ENCODE measurements around the gene HEXIM2.
A peak's percentile ranks its signal among the peaks of the same experiment; 100 is the strongest.

HEXIM2 gene

DNA sequence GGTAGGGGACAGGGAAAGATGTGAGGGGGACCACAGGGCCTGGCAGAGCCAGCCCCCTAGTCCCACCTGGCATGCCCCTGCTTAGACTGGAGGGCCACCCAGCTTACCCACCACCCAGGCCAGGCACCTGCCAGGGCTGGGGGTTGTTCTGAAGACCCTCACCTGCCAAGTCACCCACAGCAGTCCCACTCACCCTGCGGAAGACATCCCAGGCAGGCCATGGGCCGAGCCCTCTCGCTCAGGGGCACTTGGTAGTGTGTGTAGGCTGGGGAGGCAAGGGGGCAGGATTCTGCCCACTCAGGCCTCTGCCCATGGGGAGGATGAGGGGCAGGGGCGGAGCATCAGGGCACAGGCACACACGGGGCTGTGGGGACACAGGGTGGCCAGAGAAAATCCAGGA lies 33.3 kb upstream of the HEXIM2 start:
- no peak for DNase-seq

DNA sequence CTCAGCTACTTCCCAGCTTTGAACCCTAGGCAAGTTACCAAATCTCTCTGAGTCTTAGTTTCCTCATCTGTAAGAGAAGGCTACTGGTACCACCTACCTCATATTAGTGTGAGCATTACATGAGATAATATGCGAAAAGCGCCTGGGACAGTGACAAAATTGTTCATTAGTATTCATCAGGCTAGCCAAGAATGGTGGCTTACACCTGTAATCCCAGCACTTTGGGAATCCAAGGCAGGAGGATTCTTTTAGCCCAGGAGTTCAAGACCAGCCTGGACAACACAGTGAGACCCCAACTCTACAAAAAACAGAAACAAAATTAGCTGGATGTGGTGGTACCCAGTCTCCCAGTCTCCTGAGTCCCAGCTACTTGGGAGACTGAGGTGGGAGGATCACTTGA lies 32.7 kb upstream of the HEXIM2 start:
- no peak for DNase-seq

DNA sequence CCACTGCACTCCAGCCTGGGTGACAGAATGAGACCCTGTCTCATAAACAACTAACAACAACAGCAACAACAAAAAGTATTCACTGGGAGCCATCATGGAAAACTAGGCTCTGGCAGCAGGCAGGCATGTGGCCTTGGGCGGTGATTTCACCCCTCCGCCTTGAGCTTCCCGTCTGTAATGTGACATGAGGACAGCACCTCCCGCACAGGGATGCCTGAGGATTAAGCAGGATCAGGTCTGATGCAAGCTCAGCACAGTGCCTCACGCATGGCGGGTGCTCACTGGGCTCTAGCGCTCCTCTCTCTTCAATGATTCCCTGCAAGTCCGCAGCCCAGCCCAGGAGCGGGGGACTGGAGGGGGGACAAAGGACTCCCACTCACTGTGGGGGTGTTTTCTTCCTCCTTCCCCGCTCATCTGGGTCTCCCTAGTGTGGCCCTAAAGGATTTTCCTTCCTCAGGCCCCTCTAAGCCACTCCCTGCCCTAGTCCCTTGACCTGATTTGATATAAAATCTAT lies 32.2 kb upstream of the HEXIM2 start:
- DNase-seq, result peak; percentile 38

DNA sequence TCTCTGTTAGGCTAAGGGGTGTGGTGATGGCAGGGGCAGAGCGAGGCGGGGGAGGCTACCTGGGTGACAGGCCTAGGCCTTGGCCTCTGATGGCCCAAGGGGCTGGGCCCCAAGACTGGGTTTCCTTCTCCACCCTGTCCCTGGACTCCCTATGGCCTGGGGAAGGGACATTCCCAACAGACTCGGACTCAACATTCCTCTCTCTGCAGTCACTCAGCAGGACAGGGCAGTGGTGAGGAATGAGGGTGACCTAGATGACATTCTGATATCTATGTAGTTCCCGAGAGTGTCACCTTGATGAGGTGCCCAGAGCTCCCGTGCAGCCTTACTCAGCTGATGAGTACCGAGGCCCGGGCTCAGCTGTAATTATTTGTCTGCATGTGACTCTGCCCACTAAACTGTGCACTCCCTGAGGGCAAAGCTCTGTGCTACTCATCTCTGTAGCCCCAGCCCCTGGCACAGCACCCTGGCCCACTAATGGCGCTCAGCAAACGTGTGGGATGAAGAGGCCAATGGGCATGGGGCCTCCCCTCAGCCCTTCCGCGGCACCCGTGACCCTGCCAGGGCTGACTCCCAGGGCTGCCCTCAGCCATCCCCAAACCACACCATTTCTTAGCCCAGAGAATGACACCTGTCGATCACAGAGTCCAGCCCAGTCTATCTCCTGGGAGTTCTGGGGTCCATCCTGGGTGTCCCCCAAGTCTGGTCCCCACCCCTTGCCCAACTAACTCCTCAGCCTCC lies 31.6 kb upstream of the HEXIM2 start:
- no peak for DNase-seq

DNA sequence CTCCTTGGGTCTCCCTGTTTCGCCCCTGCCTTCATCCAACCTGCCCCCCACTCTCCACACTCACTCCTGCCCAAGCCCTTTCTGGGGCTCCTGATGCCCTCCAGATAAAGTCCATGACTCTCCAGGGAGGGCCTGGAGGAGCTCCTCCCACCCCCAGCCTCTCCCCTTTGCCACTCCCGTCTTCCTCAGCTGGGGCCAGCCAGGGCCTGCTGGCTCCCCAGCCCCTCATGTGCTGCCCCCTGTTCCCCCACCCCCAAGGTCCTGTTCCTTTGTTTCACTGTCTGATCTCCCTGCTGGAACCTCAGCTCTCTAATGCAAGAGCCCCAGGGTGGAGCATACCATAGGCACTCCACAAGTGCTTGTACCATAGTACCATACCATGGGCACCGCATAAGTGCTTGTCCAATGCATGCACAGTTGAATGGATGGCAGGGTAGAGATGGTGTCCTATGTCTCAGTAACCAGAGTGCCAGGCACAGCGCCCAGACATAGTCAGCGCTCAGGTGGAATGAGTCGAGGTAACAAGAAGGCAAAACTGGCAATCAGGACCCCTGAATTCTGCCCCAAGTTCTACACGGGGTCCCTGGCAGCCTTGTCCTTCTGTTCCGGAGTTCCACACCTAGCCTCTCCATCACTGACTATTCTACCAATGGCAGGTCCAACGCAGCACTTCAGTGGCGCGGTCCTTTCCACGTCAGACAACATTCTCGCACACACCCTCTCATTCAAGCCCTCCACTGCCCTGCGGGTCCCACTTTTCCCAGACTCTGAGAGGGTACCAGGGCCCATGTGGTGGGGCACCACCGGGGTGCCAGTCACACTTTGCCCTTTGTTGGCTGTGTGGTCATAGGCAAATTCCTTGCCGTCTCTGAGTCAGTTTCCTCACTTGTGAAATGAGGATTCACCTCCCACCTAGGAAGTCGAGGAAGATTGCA lies 30.7 kb upstream of the HEXIM2 start:
- DNase-seq, result no peak

DNA sequence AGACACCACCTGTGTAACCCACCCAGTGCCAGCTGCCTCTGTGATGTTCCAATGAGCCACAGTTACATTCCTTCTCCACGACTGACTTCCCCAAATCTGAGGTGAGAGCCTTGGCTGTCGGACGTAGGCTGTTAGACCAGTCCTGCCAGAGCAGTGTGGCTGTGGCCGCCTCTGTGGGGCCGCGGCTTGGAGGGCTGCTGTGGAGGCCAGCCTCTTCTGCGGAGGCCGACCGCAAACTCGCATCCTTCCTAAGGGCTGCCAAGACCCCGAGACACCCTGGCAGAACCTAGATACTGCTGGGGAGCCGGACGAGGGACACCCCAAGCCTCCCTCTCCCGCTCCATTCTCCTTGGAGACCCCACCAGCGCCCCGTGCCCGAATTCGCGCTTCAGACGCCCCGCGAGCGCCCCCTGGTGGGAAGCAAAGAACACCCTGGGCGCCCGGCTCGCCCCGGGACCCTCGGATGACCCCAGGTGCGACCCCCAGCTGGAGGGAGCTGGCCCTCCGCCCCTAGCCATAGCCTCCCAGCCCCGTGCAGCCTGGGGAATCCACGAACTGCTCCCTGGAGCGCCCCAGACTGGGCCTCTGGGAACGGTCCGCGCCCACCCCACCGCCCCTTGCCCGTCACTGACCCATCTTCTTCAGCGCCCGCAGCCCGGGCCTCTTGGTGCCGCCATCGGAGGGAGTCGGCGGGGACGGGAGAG lies 29.9 kb upstream of the HEXIM2 start:
- peak; percentile 88 for DNase-seq

DNA sequence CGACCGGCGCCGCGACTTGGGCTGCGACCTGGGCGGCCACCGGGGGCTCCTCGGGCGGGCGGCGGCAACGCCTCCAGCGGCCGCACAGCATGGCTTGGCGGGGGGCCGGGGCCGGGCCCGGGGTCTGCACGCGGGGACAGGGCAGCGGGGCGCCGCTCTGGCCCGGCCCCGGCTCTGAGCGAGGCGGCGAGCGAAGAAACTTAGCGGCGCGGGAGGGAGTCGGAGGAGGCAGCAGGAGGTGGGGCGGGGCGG lies 29.4 kb upstream of the HEXIM2 start, which contains the start of gene PLCD3:
Gene PLCD3 (minus strand): TSS at position 196 of the 252 bp plus-strand sequence. CDS start 105 bp downstream, at position 91.
- DNase-seq, result no peak

DNA sequence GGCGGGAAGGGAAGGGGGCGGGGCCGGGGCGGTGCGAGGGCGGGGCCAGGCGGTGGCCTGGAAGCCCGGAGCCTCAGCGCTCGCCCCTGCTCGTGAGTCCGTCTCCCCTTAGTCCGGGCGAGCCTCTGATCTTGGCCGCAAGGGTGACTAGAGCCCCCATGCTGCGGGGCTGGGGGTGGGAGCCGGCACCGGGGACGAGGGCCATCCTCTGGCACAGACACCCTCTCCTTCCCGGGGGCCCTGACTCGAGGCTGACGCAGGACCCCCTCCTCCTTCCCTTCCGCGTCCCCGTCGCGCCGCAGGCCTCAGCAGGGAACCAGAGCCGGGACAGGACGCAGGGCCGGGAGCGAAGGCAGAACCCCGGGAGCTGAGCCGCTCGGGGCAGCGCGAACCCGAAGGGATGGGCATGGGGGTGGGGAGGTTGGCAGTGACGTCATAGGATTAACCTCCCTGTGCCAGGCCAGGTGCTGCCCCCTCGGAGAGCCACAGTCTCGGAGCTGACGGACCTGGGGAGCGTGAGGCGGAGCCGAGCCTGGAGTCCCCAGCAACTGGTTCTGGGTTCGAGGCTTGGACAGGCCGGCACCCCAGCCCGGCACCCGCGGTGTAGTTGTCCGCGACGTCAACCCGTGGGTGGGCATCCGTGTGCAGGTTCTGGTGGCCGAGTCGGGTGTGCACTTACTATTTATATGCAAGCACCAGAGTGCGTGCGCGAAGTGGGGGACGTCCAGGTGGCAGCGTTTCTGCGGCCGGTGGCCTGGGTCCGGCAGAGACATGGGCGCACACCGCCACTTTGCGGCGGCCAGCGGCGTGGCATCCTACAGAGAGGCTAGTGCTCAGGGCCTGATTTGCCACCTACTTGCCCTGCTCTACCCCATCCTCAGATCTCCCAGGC lies 28.9 kb upstream of the HEXIM2 start:
- peak; percentile 89 for DNase-seq

DNA sequence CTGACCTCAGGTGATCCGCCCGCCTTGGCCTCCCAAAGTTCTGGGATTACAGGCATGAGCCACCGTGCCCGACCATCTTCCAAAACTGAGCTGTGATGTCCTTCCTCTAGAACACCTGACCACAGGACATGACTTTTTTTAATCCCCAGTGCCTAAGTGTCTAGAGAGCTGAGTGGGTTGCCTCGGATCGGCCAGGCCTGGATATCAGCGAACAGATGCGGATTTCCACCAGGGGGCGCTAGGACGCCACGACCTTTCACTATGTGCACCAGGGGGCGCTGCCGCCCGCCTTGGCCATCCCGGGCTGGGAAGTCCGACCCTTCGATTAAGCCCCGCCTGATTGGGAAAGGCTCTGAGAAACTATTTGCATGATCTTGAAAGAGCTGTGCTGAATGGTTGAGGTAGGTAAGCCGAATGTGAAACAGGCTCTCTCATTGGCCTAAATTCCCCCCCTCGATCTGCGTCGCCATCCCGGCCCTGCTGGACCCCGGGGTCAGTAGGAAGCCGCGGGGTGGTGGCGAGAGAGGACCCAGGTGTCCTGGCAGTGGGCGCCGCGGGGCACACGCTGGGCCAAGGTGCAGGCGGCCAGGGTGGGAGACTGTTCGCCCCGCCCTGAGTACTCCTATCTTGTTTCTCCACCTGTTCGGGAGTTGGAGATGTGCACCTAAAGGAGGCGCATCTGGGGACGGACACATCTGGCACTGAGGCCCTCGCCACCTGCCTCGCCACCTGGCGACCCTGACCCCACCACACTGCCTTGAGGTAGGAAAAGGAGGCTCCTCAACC lies 26.3 kb upstream of the HEXIM2 start, which contains the start of gene ACBD4:
Gene ACBD4 (plus strand): TSS at position 496 of the 786 bp plus-strand sequence. CDS start 458 bp downstream, outside the sequence.
- DNase-seq, result peak; percentile 98

DNA sequence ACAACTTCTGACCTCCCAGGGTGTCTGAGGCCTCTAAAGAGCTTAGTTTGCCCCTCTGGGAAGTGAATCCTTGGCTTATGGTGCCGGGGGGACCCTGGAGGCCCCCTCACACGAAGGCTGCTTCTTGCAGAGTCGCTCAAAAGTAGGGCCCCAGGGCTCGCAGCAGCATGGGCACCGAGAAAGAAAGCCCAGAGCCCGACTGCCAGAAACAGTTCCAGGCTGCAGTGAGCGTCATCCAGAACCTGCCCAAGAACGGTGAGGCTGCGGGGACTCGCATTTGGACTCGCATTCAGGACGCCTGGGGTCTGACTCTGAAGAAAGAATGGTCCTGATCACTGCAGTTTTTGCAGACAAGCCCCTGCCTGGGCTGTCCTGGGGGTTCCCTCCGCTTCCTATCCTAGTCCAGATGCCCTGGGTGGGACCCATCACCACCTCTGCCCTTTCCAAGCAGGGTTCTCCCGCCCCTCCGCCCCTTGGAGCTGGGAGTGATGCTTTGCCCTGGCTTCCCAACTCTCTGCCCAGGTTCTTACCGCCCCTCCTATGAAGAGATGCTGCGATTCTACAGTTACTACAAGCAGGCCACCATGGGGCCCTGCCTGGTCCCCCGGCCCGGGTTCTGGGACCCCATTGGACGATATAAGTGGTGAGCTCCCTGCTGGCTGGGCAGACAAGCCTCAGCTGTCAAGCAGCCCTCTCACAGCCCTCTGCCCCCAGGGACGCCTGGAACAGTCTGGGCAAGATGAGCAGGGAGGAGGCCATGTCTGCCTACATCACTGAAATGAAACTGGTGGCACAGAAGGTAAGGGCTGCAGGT lies 25.5 kb upstream of the HEXIM2 start:
- peak; percentile 48 for DNase-seq

DNA sequence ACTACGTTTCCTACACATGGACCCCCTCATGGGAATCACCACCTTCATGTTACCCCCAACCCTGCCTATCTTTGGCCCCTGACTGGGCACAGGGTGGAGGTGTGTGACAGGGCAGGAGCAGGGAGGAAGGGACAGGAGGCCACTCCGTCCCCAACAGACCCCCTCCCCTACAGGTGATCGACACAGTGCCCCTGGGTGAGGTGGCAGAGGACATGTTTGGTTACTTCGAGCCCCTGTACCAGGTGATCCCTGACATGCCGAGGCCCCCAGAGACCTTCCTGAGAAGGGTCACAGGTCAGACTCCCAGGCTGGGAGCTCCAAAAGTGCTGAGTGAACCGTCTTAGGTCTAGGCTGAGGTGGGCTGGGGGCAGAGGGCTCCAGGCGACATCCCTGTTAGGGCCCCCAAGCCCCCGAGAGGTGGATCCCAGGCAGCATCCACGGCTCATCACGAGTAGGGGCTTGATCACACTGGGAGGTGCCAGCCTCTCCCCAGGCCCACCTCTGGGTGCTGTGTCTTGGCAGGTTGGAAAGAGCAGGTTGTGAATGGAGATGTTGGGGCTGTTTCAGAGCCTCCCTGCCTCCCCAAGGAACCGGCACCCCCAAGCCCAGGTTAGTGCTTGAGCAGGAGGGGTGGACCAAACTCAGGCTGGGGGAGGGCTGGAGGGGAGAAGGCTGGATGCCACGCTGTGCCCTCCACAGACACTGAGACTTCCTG lies 24.7 kb upstream of the HEXIM2 start:
- no peak for DNase-seq

DNA sequence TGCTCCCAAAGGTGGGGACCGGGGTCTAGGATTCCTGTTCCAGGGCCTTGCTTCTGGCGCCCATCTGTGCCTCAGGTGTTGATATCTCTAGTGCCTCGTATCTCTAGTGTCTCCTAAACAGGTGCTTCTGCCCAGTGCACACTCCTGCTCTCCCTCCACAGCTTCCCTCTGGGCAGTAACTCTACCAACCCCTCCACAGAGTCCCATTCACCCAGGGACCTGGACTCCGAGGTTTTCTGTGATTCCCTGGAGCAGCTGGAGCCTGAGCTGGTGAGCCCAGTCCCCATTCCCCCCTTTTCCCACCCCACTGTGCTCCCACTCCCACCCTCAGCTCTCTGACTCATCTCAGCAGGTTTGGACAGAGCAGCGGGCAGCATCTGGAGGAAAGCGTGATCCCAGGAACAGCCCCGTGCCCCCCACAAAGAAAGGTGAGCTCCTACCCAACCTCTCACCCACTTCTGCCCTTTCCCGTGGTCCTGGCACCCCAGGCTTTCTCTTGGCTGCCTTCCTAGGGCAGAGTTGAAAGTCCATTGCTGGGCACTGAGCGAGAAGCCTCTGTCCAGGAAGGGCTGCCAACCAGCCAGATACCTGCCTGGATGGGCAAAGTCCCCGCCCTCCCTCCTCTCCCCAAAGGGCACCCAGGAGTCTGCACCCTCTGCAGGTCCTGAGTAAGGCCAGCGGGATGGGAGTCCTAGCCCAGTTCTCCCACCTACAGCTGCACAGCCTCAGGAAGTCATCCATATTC lies 23.9 kb upstream of the HEXIM2 start:
- no peak for DNase-seq

DNA sequence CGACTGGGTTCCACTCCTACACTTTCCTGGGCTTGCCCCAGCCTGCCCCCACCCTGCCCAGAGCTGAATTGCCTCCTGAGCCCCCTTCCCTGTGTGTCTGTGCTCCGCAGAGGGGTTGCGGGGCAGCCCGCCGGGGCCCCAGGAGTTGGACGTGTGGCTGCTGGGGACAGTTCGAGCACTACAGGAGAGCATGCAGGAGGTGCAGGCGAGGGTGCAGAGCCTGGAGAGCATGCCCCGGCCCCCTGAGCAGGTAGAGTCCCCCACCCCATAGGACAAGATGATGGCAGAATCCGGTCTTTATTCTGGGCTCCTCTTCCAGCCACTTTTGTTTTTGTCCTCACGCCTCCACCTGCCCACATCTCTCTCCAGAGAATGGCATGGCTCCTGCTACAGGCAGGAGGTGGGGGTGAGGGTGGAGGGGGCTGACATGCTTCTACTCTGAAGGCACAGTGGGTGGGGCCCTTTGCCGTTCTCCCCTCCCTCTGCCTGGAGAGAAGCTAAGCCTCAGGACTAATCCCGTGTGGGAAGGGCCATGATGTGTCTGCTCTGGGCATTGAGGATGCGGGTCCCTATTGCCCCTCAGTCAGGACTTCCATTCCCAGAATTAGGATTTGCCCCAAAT lies 22.7 kb upstream of the HEXIM2 start:
- DNase-seq, result no peak

DNA sequence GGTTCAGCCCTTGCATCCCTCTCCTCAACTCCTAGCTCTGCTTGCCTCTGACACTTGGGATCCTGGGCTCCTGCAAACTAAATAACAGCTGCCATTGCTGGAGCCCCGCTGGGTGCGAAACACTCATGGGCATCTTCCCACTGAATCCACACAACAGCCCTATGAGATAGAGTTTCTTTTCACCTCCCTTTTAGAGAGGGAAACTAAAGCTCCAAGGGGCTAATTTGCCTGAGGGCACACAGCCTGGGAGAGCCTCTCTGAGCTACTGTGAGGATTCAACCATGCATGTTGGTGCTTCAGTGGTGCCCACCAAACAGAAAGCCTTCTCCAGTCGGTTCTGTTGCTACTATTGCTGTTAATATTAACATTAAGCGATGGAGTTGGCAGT lies 22.1 kb upstream of the HEXIM2 start:
- no peak for DNase-seq

DNA sequence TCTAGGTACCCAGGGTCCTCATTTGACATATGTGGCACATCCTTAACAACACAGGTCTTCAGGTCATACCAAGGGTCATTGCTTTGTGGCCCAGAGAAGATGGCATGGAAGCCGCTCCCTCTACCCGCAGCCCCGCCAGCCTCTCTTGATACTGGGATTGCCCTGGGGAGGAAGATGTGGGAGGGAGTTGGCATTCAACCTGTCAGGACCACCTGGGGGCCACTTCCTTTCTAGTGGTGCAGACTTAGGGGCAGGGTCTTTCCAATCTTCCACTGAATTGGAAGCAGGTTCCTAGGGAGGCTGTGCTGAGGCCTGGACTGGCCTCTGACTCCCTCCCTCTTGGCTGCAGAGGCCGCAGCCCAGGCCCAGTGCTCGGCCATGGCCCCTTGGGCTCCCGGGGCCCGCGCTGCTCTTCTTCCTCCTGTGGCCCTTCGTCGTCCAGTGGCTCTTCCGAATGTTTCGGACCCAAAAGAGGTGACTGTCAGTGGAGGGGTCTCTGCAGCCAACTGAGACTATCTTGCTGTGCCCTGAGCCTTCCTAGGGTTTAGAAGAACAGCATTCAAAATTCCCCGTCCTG lies 18.5 kb upstream of the HEXIM2 start:
- no peak for DNase-seq

DNA sequence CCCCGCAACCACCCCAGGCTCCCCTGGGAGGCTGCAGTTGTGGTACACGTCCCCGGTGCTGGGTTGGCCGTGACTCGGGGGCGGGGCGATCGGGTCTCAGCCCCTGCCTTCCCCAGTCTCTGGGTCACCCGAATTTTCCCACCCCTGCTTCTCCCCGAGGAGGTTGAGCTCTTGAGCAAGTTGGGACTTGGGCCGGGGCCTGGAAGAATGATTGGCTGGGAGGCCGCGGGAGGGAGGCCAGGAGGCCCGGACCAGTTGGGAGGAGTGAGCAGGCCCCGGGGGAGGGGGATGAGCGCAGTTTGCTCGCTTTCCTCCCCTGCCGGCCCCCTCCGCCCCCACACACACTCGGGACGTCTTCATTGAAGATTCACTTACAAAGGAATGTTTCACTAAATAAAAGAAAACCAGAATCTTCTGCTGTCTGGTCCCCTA lies 17.9 kb upstream of the HEXIM2 start:
- peak; percentile 73 for DNase-seq

DNA sequence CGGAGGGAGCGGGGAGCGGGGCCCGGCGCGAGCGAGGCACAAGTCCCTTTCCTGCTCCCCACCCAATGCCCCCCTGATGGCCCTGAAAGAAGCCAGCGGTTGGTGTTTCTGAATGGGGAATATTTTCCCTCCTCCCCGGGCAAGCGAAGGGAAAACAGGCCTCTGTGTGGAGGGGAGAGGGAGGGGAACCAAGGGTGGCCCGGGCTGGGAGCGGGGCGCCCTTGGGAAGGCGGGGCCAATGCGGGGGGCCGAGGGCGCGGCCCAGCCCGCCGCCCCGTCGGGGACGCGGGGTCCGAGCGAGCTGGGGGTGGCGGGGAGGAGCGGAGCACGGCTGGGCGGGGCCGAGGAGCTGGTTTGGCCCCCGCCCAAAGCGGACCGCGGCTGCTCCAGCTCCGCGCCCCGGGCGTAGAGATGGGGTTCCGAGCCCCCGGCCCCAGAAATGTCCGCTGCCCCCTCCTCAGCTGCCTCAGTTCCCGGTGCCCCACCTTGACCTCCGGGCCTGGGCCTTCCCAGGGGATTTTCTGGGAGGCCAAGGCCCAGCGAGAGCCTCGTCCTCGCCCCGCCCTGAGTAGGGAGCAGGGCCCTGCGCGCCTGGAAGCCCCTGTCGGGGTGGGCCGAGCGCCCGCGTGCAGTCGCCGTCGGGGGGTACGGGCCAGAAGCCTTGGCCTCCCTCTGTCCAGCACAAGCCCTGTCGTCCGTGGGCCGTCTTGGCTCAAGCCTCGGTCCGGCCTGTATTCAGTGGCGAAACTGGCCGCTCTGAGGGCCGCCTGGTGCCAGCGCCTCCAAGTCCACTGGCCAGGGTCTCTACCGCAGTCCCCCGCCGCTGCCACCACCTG lies 17.3 kb upstream of the HEXIM2 start:
- peak; percentile 49 for DNase-seq

Data from retina (tissue), 1 donor.